Stimulated activated CD8-positive, alpha-beta memory T cell treated with anti-CD3 and anti-CD28 coated beads, Interleukin-15, amount 100 ng/mL, for 1 hour (primary cell): ENCODE results near the gene PTGER1.
"Not testable (repeated sequence)": the region's sequence is repeated elsewhere in the genome, so short reads cannot be mapped to it uniquely, and the experiment has no call there.

Experiments
- DNase-seq: peaks from one replicate; pipeline ENCODE4 v3.0.0-alpha.2; 2020; ENCODE audit warnings: low read depth

PTGER1 gene

DNA sequence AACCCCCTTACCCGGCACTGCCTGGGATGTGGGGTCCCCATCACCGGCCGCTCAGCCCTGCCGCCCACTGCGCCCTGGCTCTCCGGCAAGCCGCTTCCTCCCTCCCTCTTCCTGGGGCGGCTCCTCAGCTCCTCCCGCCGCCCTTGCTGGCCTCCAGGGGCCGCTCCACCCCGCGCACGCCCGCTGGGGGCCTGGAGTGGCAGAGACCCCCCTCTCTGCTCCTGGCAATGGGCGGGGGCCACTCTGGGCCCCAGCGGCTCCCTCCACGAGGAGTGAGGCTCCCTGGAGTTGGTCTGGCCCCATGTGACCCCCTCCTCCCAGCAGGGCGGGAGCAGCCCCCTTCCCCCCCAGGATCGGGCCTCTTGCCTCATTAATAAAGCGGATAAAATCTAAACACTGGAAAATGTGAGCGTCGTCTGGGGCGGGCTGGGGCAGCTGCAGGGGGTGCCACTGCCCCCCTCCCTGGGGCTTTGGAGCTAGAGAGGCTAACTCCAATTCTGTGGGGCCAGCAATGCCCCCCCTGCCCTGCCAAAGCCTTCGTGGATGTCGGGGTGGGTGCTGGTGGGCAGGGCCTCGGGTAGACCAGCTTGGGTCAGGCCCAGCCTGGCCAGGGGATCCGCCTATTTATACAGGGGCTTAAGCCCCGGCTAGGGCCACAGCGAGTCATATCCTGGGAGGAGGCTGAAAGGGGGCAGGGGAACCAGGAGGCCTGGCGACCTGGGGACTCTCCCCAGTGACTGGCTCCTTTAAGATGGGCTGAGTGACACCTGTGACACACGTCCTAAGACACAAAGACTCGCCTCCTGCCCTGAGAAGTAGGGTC, at the start of gene PTGER1:
Gene PTGER1 (minus strand): TSS at position 104 of the 823 bp plus-strand sequence. CDS start 1,034 bp downstream, outside the sequence.
- no peak for DNase-seq

GRCh38 chr19:14520543-14520942, 45.4 kb upstream of the PTGER1 start:
- DNase-seq, result no peak

GRCh38 chr19:14519860-14520407, 44.8 kb upstream of the PTGER1 start:
- no peak for DNase-seq

GRCh38 chr19:14519245-14519859, 44.2 kb upstream of the PTGER1 start:
- DNase-seq, result no peak

GRCh38 chr19:14517840-14518505, 42.8 kb upstream of the PTGER1 start, which contains the start of gene DNAJB1:
Gene DNAJB1 (minus strand): TSS chr19:14518397. CDS start chr19:14518349, 48 bp downstream.
- DNase-seq, result no peak

- DNase-seq, result no peak
Measured at GRCh38 chr19:14517446-14517839, 42.3 kb upstream of the PTGER1 start.

DNA sequence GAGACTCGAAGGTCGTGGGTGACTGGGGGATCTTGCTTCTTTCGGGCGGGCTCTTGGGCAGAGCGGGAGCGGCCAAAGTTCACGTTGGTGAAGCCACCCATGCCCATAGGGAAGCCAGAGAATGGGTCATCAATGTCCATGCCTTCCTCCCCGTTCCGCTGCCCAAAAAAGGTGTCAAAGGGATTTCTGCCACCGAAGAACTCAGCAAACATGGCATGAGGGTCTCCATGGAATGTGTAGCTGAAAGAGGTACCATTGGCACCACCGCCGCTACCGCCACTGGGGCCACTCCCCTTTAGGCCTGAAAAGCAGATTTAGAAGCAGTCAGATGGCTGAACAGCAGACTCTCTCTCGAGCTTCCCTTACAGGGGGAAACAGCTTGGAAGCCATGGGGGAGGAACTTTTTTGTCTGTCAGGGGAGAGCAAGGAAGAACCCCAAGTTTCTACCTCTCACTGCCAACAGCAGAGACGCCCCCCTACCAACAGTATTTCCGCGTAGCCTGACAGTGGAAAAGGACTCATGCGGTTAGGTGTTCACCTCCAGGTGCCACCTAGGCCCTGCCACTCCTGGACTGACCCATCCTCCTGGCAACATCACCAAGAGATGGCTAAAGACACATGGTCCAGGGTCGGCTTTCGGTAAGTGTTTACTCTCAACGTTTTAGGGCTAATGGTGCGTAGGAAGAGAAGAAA, 41.7 kb upstream of the PTGER1 start:
- no peak for DNase-seq

GRCh38 chr19:14516048-14516534, 40.9 kb upstream of the PTGER1 start:
- no peak for DNase-seq

DNA sequence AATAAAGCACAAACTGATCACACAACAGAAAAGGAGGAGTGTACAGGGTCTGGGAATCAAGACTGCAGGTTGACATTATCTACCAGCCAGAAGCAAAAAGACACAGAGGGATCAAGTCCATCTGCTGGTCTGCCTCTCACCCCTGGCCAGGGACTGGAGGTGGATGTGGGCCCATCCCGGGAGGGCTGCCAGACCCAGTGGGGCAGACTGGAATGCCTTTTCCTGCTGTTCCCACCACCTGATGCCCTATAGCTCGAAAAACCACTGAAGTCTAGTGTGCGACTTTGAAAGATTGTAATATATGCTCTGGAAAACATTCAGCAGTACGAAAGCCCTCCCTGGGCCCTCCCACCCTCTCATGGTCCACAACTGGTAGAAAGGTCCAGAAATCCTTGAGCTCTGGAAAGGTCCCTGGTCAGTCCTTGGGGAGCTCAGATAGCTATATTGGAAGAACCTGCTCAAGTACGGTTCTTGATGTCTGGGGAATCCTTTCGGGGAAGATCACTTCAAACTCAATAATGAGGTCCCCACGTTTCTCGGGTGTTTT, 40.4 kb upstream of the PTGER1 start:
- DNase-seq, result no peak

GRCh38 chr19:14514215-14514863, 39.2 kb upstream of the PTGER1 start:
- no peak for DNase-seq

DNA sequence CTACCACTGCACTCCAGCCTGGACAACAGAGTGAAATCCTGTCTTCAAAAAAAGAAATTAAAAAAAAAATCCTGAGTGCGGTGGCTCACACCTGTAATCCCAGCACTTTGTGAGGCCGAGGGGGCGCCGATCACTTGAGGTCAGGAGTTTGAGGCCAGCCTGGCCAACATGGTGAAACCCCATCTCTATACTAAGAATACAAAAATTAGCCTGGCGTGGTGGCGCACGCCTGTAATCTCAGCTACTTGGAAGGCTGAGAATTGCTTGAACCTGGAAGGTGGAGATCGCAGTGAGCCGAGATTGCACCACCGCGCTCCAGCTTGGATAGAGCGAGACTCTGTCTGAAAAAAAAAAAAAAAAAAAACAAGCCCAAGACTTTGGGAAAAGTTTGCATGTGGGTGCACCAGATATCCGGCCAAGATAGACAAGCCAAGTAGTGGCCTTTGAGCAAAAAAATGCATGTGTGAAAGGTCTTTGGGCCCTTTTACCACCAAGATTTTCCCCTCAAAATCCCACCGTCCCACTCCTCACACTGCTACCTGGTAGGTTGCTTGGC, 37.3 kb upstream of the PTGER1 start:
- no peak for DNase-seq

DNA sequence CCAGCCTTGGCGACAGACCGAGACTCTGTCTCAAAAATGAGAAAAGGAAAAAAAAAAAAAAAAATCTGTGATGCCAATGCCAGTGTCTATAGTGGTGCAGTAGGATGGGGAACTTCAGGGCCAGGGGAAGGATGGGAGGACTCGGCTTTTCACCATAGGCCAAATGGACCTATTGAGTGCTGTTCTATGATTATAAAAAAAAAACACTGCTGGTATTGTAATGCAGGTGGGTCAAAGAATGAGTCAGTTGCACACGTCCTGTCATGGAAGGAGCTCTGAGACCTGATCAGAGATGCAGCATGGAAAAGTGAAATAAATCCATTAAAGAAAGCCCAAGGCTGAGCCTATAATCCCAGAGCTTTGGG, 36.1 kb upstream of the PTGER1 start:
- no peak for DNase-seq

DNA sequence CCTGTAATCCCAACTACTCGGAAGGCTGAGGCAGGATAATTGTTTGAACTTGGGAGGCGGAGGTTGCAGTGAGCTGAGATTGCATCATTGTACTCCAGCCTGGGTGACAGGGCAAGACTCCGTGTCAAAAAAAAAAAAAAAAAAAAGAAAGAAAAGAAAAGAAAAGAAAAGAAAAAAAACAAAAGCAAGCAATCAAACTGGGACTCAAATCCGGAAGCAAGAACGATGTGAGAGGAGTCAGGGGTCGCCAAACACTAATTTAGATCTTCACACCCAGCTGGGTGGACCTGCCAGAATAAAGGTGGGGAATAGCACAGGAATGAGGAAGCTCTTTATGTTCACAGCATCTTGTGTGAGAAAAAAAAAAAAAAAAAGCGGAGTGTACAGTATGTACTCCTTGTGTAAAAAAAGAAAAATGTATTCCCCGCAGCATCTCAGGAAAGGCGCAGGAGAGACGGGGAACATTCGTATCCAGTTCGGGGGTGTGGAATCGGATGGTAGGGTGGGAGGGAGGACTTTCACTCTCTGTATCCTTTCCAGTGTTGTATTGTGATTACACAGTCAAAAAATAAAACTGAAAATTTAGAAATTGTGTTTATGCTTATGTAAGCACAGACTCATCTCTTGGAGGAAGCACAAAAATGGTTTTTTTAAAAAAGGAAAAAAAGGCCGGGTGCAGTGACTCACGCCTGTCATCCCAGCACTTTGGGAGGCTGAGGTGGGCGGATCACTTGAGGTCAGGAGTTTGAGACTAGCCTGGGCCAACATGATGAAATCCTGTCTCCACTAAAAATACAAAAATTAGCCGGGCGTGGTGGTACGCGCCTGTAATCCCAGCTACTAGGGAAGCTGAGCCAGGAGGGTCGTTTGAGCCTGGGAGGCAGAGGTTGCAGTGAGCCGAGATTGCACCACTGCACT, 35.4 kb upstream of the PTGER1 start:
- no peak for DNase-seq

DNA sequence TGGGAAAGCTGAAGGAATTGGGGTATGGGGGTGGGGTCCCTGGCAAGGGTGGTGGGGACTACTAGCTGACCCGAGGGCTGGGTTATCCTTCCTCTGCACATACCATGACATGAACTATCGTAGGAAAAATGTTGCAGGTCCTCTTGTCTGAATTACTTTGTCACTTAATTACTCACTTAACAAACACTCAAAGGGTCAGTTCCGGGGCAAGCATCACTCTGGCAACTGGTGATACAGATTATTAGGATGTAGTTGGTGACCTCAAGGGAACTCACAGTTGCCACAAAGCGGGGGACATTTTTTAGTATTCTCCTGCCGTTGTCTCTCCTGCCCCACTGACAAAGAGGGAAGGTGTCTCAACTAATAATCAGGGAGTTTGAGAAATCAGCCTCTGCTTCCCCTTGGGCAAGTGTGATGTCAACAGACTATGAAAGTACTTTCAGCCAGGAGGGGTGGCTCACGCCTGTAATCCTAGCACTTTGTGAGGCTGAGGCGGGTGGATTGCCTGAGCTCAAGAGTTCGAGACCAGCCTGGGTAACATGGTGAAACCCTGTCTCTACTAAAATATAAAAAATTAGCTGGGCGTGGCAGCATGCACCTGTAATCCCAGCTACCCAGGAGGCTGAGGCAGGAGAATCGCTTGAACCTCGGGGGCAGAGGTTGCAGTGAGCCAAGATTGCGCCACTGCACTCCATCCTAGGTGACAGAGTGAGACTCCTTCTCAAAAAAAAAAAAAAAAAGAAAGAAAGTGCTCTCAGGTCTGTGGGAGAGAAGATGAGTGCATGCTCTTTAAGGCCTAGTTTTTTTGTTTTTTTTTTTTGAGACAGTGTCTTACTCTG, 32.8 kb upstream of the PTGER1 start:
- DNase-seq, result no peak

- peak; percentile 43 for DNase-seq
Measured at GRCh38 chr19:14505488-14506239, 30.5 kb upstream of the PTGER1 start.

DNA sequence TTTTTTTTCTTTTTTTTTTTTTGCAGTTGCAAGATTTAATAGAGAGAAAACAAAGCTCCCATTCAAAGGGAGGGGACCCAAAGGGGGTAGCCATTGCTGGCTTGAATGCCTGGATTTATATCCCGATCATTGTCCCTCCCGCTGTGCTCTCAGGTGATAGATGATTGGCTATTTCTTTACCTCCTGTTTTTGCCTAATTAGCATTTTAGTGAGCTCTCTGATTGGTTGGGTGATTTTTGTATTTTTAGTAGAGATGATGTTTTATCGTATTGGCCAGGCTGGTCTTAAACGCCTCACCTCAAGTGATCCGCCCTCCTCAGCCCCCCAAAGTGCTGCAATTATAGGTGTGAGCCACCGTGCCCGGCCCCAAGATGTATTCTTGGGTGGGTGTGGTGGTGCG, 29.4 kb upstream of the PTGER1 start:
- not testable (repeated sequence) for DNase-seq

- no peak for DNase-seq
Measured at GRCh38 chr19:14503285-14503684, 28.1 kb upstream of the PTGER1 start.
